GM18951 (cell line): ENCODE results near the gene G0S2.

Source experiments
- POLR2A ChIP-seq: IDR thresholded peaks from 4 replicates; pipeline ENCODE4 v1.6.1; 2011; ENCODE audit warnings: mild to moderate bottlenecking; ENCODE audit not compliant: insufficient read length, insufficient read depth; ENCODE audit errors: extremely low read depth
- in situ Hi-C: fragments of 300-500 bp; cut with MboI; formaldehyde crosslinking; loops from one replicate; pipeline ENCODE4 v1.12.0; 2022; ENCODE audit warnings: low sequenced_read_pairs, mixed read lengths, inconsistent platforms; ENCODE audit not compliant: unreplicated experiment

The G0S2 gene

GRCh38 chr1:209723756-209724693 lies 48.8 kb downstream of the G0S2 start:
- TF ChIP-seq POLR2A = no peak
- in situ Hi-C loops = no loop called here
